ENCODE data around the gene EIF4A3. TPM values are rescaled to one million over a fixed set of nuclear protein-coding genes. Genes with fewer than 3 reads are reported as not detected.

The EIF4A3 gene
- total and polyA plus RNA-seq, 10 of the 15 experiments (the other 5 are each of a cell fraction or from before 2014, with no cell fraction given) = 53.3 to 225 (median 103) TPM

DNA sequence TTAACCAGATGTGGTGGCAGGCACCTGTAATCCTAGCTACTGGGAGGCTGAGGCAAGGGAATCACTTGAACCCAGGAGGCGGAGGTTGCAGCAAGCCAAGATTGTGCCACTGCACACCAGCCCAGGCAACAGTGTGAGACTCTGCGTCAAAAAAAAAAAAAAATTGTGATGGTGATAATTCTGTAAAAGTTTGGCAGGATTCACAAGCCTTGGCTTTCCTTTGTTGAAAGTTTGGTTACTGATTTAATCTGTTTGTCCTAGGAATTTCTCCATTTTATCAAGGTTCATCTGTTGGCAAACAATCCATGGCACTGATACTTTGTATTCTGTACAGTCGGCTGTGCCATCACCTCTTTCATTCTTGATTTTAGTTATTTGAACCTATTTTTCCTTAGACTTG lies 15.9 kb downstream of the EIF4A3 start:
- intact Hi-C loops (cut with micrococcal nuclease; ENCODE audit: unreplicated experiment) = no loop called here
- H3K9ac ChIP-seq (ENCODE audit: control insufficient read depth, insufficient read depth, low read length) = no peak overlapping the region
- POLR2A ChIA-PET = interaction anchor here (0.7 kb wide), 1 partner anchor 50 kb away, joined by 3 read pairs; no protein-coding TSS in a partner anchor
- H3K79me2 ChIP-seq (ENCODE audit: control insufficient read depth, insufficient read depth, low read length) = no peaks in the 10 kb centered on the region
- CTCF ChIA-PET = no interaction called here
- in situ Hi-C loops (cut with MboI) = no loop called here
- no peak for DNase-seq (ENCODE audit: low read depth, low spot score)
- no peaks in the 10 kb centered on the region for H3K9me3 ChIP-seq (replicated peaks; ENCODE audit: control insufficient read depth, insufficient read depth, low read length)
- no TSS peak for BruUV-seq (replicated peaks)
- H3K27me3 ChIP-seq (replicated peaks in 1 of 2; ENCODE audit: control insufficient read depth in 2 of 2, insufficient read depth in 2 of 2, low read length in 1 of 2) = no peaks in the 10 kb centered on the region; a peak in 1 of 4 replicates
- no peaks in the 10 kb centered on the region for H3K4me1 ChIP-seq (ENCODE audit: control insufficient read depth, insufficient read depth, low read length)
- no peak overlapping the region for H3K4me3 ChIP-seq
- WGBS (ENCODE audit: insufficient coverage, insufficient replicate concordance, low lambda C conversion rate, missing lambda C conversion rate) = 100% methylated on average over 3 of the region's 3 CpGs
- H4K20me1 ChIP-seq (ENCODE audit: control insufficient read depth, insufficient read depth) = no peaks in the 10 kb centered on the region
- no peak overlapping the region for H2AFZ ChIP-seq (ENCODE audit: control insufficient read depth, low read depth, low read length)
- H3K4me2 ChIP-seq (ENCODE audit: control insufficient read depth, insufficient read depth) = no peak overlapping the region
- SMC1A ChIA-PET (ENCODE audit: uncharacterized antibody, unreplicated experiment) = interaction anchor here (0.6 to 1.3 kb wide), 2 partner anchors 11 to 13 kb away, joined by 3 to 4 read pairs; no protein-coding TSS in a partner anchor
- no peak for ATAC-seq
- FAIRE-seq = no peak
- H3K27ac ChIP-seq (ENCODE audit: control insufficient read depth, insufficient read depth) = no peak overlapping the region
- peaks cover 2 to 17% of the 10 kb centered on the region in 2 experiments for H3K36me3 ChIP-seq (ENCODE audit: control insufficient read depth in 2 of 2, insufficient read depth in 2 of 2, low read length in 1 of 2)
- RAD21 ChIA-PET (ENCODE audit: unreplicated experiment) = no interaction called here
- TF ChIP-seq BMI1 (IDR thresholded peaks at IDR 0.05; ENCODE audit: borderline replicate concordance) (no peak), FOS (IDR thresholded peaks at IDR 0.05; ENCODE audit: borderline replicate concordance, extremely low read depth, insufficient read length) (no peak), CUX1 (IDR thresholded peaks at IDR 0.05; ENCODE audit: insufficient replicate concordance, low read depth, low read length) (no peak), PAX5 (IDR thresholded peaks at IDR 0.05; ENCODE audit: borderline replicate concordance, low read depth, low read length) (no peak), GABPA (IDR thresholded peaks at IDR 0.05; ENCODE audit: low read depth) (no peak), ETV6 (conservative IDR thresholded peaks at IDR 0.05 in 1 of 2, IDR thresholded peaks at IDR 0.05 in 1 of 2; ENCODE audit: borderline replicate concordance in 1 of 2, low read depth in 1 of 2) (no peak), POU2F2 (IDR thresholded peaks at IDR 0.05; ENCODE audit: borderline replicate concordance, low read depth, low read length) (no peak), KLF5 (IDR thresholded peaks at IDR 0.05; ENCODE audit: partially characterized antibody) (no peak), STAT3 (IDR thresholded peaks at IDR 0.05; ENCODE audit: low read depth, low read length) (no peak), RFX5 (IDR thresholded peaks at IDR 0.05; ENCODE audit: low read depth, low read length) (no peak), BCL3 (IDR thresholded peaks at IDR 0.05; ENCODE audit: borderline replicate concordance, insufficient read depth, low read depth, low read length, poor library complexity, severe bottlenecking) (no peak), ZNF687 (IDR thresholded peaks at IDR 0.05) (no peak)
